Femur (tissue), 1 donor: ENCODE results near the gene TRNT1.
A peak's percentile ranks its signal among the peaks of the same experiment; 100 is the strongest.

Source experiments
- DNase-seq: peaks from one replicate; pipeline ENCODE4 v3.0.0-alpha.2; 2017

Gene TRNT1

DNA sequence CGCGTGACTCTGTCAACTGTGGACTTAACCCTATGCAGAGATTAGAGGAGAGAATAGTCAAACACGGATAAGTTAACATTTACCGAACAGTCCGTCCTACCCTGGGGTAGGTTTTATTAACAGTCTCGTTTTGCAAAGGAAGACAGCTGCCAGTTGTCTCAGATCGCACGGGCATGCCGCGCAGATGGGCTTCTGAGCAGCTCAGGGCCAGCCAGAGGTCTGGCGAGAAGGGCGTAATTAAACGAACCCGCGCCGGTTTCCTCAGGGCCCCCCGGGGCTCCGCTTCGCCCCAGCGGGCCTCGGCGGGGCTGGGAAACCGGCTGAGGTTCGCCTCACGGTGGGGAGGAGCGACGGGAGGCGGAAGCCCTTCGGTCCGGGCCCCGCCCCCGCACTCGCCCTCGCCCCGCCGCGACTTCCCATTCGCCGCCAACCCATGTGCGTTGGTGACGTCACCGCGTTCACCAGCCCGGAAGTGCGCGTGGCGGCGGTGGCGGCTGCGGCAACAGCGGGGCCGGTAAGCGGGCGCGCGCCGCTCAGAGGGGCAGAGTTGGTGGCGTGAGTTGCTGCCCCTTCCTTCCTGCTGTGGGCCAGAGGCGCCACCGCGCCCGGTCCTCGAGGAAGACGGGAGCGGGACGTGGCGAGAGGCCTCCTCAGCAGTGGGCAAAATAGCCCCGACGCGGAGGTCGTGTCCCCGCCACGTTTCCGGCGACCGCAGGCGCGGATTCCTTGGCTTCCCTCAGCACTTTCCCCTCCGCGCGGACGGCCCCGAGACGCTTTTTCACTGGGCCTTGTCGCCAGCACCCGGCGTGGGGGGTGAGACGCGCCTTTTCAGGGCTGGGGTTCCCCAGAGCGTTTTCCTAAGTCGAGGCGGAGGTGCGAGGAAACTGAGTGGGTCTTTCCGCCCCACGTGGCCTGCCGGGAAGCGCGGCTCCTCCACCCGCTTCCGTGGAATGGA, at the start of gene TRNT1:
Gene TRNT1 (plus strand): TSS at position 464 of the 955 bp plus-strand sequence. CDS start 2,101 bp downstream, outside the sequence.
- peak; percentile 96 for DNase-seq

DNA sequence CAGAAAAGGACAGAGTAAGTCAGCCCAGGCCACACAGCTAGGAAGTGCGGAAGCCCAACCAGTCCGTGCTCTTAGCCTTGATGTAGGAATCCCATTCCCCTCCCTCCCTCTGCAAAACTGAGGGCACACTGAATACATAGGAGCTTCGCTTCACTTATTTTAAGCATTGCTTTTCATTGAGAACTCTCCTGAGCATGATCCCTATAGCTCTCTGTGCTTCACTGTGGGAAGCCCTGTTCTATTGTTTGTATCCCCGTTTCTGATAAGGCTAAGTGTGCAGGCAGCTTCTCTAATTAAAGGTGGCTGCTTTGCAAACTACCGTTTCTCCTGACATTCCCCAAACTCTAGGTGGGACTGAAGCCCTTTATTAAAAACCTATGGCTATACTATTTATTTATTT, 46.4 kb upstream of the TRNT1 start:
- no peak for DNase-seq

DNA sequence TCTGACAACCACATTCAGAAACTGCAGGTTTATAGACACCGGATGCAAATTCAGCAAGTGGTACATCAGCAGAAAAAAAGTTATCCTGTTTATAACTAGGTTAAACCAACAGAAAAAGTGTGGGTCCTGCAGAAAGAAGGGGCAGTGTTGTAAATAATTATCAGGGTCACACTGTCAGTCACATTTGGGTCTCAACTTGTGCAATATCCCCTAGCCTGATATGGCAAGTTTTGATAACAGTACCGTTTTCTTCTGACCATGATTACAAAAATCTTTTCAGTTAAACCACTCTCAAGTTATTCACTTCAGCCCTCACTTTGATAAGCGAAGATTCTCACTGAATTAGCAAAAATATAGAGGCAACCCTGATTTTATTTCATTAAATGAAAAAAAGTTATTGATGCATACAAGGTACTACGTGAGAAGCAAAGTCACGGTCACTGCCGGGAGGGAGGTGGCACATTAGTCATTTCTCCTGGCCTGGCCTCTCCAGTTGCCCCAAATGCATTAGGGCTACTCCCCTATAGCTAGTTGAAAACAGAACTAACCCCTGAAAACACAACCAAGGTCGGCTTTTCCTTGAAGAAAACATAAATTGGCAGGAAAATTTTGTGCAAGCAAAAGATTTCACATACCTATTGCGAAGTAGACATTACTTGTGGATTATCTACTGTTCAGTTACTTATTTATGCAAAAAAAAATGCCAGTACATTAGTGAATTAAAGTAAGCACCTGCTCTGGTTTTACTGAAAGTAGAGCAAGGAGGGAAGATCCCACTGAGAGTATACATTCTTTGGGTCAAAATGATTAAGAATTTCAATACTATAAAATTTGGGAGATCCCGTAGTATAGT, 45.1 kb upstream of the TRNT1 start:
- DNase-seq: no peak

DNA sequence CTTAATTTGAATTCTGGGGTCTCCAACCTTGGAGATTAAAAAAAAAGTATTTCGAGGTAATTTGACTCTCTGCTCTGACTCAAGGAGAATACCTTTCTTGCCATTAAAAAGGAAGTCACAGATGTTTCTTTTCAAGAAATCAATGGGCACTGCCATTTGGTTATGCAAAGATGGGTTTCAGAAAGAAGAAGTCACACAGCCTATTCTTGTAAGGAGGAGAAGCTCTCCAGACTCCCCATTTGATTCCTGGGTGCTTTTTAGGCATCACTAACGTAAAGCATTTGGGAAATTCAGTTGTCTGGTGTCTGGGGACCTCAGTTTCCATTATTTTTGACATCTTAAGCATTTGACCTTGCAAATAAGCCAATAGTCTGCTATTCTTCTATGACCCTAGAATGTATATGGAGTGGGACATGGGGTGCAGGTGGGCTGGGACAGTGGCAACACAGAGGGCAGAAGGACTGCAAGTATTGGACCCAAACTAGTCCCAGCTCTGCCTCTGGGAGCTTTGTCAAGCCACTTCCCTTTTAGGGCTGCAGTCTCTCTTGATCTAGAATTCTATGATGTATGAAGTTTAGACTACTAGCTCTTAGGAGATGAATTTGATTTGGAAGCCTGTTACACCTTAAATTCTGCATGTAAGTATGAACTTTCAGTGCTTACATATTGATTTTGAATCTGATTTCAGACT, 44.4 kb upstream of the TRNT1 start:
- no peak for DNase-seq

DNA sequence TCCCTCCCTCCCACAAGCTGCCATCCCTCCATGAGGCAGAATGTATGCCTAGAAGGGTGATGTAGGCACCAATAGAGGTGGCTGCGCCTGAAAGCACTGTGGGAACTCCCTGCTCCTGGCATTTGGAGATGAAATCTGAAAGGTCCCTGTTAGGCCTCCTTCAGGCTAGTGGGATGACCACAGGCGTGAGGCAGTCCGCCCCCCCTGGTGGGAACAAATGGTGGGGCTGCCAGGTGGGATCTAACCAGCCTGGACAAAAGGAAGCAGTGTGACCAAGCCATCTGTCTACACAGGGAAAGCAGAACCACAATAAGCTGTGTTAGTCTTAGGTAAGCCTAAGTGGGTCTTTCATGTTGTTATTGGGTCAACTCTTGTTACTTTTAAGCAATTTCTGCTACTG, 41.9 kb upstream of the TRNT1 start:
- no peak for DNase-seq

DNA sequence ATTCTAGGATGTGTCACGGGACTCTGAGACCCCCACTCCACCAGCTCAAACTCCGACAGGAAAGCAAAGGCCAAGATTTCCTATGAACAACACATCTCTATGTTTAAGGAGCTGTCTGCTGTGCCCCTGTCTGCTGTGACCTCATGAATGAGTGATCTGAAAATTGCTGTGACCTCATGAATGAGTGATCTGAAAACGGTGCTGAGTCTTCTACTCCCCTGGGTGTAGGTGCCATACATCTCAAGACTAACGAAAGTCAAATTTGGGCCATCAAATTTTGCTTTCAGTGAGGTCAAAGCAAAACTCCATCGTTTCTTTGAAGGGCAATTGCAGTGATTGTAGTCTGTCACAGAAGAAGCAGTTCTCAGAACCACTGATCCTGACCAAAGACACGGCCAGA, 41.0 kb upstream of the TRNT1 start:
- no peak for DNase-seq

- no peak for DNase-seq
Observed at GRCh38 chr3:3086239-3086638, 40.5 kb upstream of the TRNT1 start.

- no peak for DNase-seq
Observed at GRCh38 chr3:3087279-3087678, 39.5 kb upstream of the TRNT1 start.

GRCh38 chr3:3087716-3088465, 38.8 kb upstream of the TRNT1 start:
- DNase-seq: no peak

- no peak for DNase-seq
Observed at GRCh38 chr3:3089017-3089416, 37.7 kb upstream of the TRNT1 start.

DNA sequence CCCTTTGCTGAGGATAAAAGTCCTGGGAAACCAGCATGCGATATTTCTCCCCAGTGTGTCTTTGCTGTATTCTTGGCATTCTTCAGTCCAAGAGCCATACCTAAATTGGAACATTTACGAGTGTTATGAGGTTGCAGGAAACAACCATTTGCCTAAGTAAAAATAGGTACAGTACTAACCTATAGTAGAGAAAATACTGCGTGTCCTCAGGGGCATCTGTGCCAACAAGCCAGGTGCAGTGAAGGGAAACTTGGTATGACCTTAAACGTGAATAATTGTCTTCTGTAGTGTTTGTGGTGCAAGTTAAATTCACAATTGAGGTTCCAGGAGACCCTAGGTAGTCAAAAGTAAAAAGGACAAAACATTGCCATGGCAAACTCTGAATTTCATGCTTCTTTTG, 28.8 kb upstream of the TRNT1 start:
- no peak for DNase-seq

DNA sequence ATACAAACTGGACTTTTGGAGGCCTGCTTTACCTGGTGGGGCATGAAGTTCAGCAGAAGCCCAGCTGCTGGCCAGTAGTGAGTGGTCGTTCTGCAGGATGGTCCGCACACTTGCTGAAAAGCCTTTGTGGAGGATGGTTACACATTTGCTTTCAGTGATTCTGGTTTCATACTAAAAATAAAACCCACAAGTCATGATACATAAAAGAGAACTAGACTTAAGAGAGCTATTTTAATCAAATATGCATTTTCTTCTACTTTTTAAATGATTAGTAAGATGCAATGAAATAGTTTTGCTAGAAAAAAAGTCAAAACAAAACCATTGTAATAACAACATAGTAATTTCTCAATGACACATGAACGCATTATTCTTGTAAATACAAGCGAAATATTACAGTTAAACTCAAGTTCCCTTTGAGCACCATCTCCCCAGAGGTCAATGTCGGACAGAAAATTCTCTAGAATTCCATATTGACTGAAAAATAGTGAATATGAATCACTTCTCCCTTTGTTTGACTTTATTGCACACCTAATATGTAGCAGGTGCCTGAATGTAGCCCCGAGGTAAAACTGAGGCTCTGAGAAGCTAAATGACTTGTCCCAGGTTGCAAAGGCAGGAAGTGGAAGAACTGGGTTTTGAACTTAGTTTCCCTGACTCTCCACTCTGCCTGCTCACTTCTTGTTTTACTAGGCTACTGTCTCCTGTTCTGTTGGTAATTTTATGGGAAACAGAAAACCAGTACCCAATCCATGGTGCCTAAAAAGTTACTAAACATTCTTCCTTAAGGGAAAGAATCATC, 24.9 kb upstream of the TRNT1 start:
- DNase-seq: no peak

DNA sequence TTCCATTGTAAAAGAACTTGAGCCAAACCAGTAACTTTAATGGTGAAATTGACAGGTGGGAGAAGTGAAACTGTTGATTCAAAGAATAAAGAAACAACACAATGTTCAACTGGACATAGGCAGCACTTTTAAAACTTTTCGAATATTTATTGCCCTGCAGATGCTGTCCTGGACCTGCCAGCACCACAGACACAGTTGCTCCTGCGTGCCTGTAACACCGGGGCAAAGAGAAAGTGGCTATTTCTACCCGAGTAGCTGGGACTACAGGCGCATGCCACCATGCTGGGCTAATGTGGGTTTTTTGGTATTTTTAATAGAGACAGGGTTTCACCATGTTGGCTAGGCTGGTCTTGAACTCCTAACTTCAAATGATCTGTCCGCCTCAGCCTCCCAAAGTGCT, 24.0 kb upstream of the TRNT1 start:
- no peak for DNase-seq

- DNase-seq: no peak
Observed at GRCh38 chr3:3105246-3105645, 21.5 kb upstream of the TRNT1 start.

- DNase-seq: no peak
Observed at GRCh38 chr3:3105815-3106214, 20.9 kb upstream of the TRNT1 start.

DNA sequence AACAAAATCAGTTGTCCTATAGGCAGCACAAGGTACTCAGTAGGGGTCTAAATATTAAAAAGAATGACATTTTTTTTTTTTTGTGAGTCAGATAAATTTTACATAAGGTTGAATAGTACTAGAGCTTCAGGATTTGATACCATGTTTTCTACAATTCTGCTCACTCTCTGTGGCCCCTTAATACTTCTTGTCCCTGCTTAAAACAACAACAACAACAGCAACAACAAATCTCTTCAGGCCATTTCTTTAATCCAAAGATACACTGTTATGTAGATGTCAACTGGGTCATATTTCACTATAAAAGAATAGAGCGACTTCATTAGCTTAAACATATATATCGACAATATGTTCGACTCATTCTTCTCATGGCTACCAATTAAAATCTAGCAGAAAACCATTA, 19.6 kb upstream of the TRNT1 start:
- no peak for DNase-seq

- DNase-seq: no peak
Observed at GRCh38 chr3:3107858-3108257, 18.9 kb upstream of the TRNT1 start.

GRCh38 chr3:3109407-3110298, 17.1 kb upstream of the TRNT1 start:
- DNase-seq: no peak

DNA sequence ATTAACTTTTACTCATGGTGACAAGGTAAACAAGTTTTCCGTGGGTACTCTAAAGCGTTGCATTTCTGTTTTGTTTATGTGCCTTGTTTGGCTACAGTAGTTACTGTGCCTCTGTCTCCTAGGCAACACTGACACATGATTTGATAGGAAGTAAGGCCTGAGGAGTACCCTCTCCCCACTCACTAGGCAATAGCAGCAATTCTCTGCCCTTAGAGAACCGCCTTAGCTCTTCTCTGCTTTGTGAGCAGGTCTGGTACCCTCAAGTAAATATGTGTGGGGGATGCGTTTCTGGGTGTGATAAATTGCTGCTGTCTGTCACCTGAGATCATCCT, 16.5 kb upstream of the TRNT1 start, which contains the start of gene IL5RA:
Gene IL5RA (minus strand): TSS at position 76 of the 332 bp plus-strand sequence. CDS start 5,390 bp downstream, outside the sequence.
- no peak for DNase-seq

DNA sequence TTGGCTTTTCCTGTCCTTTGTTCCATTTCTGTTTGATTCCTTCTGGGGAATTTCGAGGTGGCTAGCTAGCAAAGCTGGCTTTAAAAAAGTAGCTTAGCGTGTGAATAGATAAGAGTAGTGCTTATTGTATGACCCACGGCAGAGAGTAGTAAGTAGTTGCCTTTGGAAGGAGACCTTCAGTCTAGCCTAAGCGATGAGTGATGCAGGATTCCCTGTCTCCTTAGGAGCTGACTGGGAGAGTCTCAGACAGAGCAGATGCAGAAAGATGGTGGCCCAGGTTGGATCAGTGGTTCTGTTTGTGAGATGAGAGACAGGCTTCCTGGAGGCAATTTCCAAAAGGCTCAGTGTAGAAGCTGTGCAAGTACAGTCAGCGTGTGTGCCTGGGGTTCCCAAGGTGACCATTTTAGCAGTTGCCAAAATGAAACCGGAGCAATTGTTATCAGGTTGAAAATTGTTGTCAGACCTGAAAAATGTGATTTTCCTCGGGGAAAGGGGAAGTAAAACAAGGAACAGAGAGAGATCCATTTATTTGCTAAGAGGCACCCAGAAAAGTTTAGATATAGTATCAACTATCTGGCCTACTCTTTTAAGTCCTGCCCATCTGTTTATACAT, 15.9 kb upstream of the TRNT1 start:
- no peak for DNase-seq
